ENCODE data around the gene CEP112.

GRCh38 chr17:65627108-65627507 lies 564.8 kb downstream of the CEP112 start:
- TF ChIP-seq CTCF (conservative IDR thresholded peaks at IDR 0.05; ENCODE audit: low read depth in 2 of 2) (no peak), ZNF331 (CRISPR knock-in tag; IDR thresholded peaks at IDR 0.05; ENCODE audit: low read depth) (no peak), EZH2 (IDR thresholded peaks at IDR 0.05; ENCODE audit: low read depth, unreplicated experiment) (no peak), JUNB (IDR thresholded peaks at IDR 0.05; ENCODE audit: unreplicated experiment) (no peak), EZH2phosphoT487 (IDR thresholded peaks at IDR 0.05; ENCODE audit: unreplicated experiment) (no peak), CREB1 (CRISPR knock-in tag; IDR thresholded peaks at IDR 0.05; ENCODE audit: low read depth) (no peak), REST (IDR thresholded peaks at IDR 0.05; ENCODE audit: unreplicated experiment) (no peak), NANOG (IDR thresholded peaks at IDR 0.05; ENCODE audit: borderline replicate concordance) (no peak), POLR2AphosphoS5 (IDR thresholded peaks at IDR 0.05; ENCODE audit: low read depth) (no peak), ZNF462 (CRISPR knock-in tag; IDR thresholded peaks at IDR 0.05) (no peak), STAT1 (IDR thresholded peaks at IDR 0.05; ENCODE audit: unreplicated experiment) (no peak), ETS1 (IDR thresholded peaks at IDR 0.05) (no peak)
